Measurements from ENCODE around the gene SDF2L1. TPM values are rescaled to one million over a fixed set of nuclear protein-coding genes. Genes with fewer than 3 reads are reported as not detected.
A peak's percentile ranks its signal among the peaks of the same experiment; 100 is the strongest.

SDF2L1 gene
- total RNA-seq, 1 donor from 2014 or later = 32.4 TPM

DNA sequence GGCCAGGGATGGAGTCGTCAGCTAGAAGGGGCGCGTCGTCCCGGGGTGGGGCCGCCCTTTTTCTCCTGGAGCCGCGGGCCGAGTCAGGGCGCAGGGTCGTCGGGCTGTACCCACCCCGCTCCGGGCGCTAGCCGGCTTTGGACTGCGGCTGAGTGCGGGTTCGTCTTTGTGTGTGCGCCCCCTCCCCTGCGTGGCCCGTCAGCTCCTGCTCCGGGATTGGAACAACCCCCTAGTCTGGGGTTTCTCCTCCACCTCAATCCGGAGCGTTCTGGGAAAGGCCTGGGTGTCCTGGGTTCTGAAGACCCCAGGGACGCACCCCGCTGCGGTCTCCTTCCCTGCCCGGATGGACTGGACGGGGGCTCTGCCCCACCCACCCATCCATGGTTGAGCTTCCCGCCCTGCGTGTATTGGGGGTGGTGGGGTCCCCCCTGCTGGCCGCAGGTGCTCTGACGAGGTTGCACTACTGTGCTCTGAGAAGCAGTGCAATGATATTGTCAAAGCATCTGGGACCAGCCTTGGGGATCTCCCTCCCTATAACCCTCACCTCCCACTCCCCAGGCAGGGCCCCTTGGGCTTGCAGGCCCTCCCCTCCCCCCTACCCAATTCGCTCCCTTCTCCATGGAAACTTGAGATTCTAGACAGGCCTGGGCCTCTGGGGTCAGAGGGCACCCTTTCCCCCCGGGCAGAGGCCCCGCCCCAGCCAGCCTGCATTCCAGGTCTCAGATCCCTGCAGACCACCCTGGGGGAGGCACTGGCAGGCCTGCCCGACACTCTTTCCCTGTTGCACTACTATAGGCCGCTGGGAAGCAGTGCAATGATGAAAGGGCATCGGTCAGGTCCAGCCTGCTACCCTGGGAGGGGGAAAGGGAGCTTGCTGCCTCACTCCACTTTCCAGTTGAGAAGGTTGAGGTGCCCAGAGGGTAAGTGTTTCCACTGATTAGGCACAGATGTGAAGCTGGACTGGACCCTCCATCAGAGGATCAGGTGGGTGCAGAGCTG, 10.7 kb downstream of the SDF2L1 start:
- Mint-ChIP-seq H3K4me1 (ENCODE audit: unreplicated experiment) (peaks cover 16% of the 10 kb centered on the region), H3K36me3 (ENCODE audit: low read depth, unreplicated experiment) (peaks cover 6% of the 10 kb centered on the region), H3K27me3 (ENCODE audit: unreplicated experiment) (peaks cover 7% of the 10 kb centered on the region), H3K9me3 (ENCODE audit: unreplicated experiment) (no peaks in the 10 kb centered on the region), H3K4me3 (ENCODE audit: unreplicated experiment) (peak overlapping the region; percentile 89), H3K27ac (ENCODE audit: unreplicated experiment) (no peak overlapping the region)
- DNase-seq (ENCODE audit: low spot score) = no peak
- no peak for TF ChIP-seq CTCF (IDR thresholded peaks at IDR 0.05; ENCODE audit: unreplicated experiment)

DNA sequence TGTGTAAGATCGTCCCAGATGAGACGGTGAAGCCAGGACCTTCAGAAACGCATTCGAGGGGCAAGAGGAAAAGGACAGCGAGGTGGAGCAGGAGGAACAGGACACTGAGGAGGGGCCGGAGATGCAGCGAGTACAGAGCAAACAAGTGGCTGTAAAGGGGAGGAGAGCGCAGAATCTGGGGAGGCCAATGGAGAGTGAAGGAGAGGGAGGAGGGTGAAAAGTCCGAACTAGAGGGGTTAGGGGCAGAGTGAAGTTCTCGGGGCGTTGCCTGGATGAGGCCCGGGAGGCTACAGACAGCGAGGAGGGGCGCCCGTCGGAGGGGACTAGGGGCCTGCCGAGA, 14.9 kb downstream of the SDF2L1 start:
- TF ChIP-seq CTCF (IDR thresholded peaks at IDR 0.05; ENCODE audit: unreplicated experiment) = no peak
- Mint-ChIP-seq H3K27ac (ENCODE audit: unreplicated experiment) (no peak overlapping the region), H3K9me3 (ENCODE audit: unreplicated experiment) (no peaks in the 10 kb centered on the region)

GRCh38 chr22:21657360-21658032, 15.4 kb downstream of the SDF2L1 start:
- no peak overlapping the region for H3K27ac Mint-ChIP-seq (ENCODE audit: unreplicated experiment)
- H3K27me3 Mint-ChIP-seq (ENCODE audit: unreplicated experiment) = peaks cover 8% of the 10 kb centered on the region
- peak overlapping the region; percentile 85 for H3K4me3 Mint-ChIP-seq (ENCODE audit: unreplicated experiment)
- TF ChIP-seq CTCF (IDR thresholded peaks at IDR 0.05; ENCODE audit: unreplicated experiment) = peak; percentile 28
- peak; percentile 64 for DNase-seq (ENCODE audit: low spot score)
- H3K9me3 Mint-ChIP-seq (ENCODE audit: unreplicated experiment) = no peaks in the 10 kb centered on the region
- H3K36me3 Mint-ChIP-seq (ENCODE audit: low read depth, unreplicated experiment) = peaks cover 6% of the 10 kb centered on the region
- H3K4me1 Mint-ChIP-seq (ENCODE audit: unreplicated experiment) = peaks cover 10% of the 10 kb centered on the region

More for the DNA sequence above, 14.9 kb downstream of the SDF2L1 start:
- no peak for DNase-seq (ENCODE audit: low spot score)
- Mint-ChIP-seq H3K27me3 (ENCODE audit: unreplicated experiment) (peaks cover 8% of the 10 kb centered on the region), H3K4me3 (ENCODE audit: unreplicated experiment) (peak overlapping the region; percentile 84), H3K4me1 (ENCODE audit: unreplicated experiment) (peaks cover 10% of the 10 kb centered on the region), H3K36me3 (ENCODE audit: low read depth, unreplicated experiment) (peaks cover 6% of the 10 kb centered on the region)

DNA sequence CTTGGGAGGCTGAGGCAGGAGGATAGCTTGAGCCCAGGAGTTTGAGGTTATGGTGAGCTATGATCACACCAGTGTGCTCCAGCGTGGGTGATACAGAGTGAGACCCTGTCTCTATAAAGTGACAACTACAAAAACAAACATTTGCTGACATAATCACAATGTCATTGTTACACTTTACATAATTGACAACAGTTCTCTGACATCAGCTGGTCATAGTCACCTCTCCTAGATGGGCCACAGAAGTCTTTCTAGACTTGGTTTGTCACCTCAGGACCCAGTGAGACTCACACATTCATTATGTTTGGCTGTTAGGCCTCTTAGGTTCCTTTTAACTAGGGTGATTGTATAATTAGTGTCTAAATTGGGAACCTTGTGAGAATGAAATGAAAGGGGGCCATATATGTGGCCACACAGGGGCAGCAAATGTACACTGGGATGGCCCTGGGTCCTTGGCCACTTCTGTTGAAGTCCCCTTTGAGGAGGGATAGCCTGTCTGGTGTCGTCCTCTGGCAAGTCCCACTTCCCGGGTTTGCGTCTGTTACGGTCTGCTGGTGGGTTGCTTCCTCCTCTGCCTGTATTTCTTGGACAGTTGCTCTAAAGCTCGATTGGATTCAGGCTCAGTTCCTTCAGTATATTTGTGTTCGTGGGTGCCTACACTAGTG, 17.9 kb downstream of the SDF2L1 start:
- Mint-ChIP-seq H3K36me3 (ENCODE audit: low read depth, unreplicated experiment) (peaks cover 6% of the 10 kb centered on the region), H3K4me1 (ENCODE audit: unreplicated experiment) (peaks cover 10% of the 10 kb centered on the region), H3K27ac (ENCODE audit: unreplicated experiment) (no peak overlapping the region), H3K9me3 (ENCODE audit: unreplicated experiment) (no peaks in the 10 kb centered on the region), H3K27me3 (ENCODE audit: unreplicated experiment) (peaks cover 10% of the 10 kb centered on the region), H3K4me3 (ENCODE audit: unreplicated experiment) (no peak overlapping the region)
- no peak for TF ChIP-seq CTCF (IDR thresholded peaks at IDR 0.05; ENCODE audit: unreplicated experiment)
- no peak for DNase-seq (ENCODE audit: low spot score)

Measured in endothelial cell (in vitro differentiated cells).